ENCODE data around the gene ATP5F1A.

ATP5F1A gene

DNA sequence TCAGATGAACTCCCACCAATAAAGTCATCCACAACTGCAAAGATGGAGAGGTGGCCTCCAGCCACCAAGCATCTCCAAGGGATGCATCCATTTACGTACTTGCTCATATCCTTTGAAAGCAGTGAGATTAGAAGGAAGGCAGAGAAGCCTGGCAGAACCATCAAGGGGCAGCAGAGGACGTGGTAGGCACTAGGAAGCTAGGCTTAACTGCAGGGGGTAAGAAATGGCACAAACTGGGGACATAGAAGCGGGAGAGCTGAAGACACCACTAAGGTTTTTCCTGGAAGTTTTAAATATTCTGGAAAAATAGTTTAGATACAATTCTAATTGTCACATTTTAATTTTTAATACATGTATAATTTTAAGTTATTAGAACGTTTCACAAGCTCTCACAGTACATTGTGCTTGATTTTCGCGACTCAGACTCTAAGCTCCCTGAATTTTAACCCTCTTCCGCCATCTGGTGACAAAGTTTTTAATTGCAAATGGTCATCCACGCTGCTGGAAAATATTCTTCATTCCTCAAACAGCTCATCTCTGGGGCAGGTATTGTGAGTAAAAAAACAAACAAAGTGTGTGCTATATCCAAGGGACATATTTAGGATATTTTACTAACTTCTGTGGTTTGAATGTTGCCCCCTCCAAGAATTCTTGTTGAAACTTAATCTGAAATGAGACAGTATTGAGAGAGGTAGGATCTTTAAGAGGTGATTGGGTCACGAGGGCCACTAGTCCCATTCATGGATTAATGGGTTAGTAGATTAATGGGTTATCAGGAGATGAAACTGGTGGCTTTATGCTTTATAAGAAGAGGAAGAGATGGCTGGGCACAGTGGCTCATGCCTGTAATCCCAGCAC lies 24.4 kb downstream of the ATP5F1A start:
- DNase-seq (ENCODE audit: low read depth) = peak; percentile 72

DNA sequence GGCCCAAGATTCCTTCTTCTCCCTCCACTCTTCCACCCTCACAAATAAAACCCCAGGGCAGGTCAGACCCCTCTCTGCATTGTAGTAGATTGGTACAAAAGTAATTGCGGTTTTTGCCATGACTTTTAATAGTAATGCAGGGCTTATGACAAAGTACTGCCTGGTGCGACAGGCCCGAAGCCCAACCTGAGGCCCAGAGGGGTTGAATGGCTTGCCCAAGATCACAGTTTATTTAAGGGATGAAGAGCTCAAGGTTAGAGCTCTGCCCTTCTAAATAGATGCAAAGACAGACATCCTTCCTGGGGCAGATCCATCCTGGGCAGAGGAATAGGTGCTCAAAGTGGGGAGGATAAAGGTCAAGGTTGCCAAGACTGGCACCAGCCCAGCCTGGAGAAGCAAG lies 25.1 kb downstream of the ATP5F1A start:
- no peak for DNase-seq (ENCODE audit: low read depth)

DNA sequence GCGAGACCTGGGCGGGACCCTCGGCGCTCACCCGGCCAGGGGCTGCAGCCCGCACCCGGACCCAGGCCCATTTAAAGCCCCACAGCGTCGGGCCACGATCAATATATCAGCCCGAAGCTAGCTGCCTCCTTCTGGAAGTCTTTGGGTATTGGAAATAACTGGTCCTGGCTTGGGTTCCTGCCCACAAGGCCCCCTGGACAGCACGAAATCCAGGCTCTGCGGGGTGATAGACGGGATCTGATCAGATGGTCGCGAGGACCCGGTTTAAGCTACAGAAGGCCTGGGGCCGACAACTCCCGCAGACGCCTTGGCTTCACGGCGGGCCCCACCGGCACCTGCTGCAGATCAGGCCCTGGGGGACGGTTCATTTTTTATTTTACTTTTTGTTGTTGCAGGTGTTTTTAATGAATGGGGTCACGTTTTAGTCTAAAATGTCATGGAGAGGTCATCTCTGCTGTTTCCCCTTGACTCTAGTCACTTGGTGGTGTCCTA lies 25.7 kb downstream of the ATP5F1A start:
- no peak for DNase-seq (ENCODE audit: low read depth)

DNA sequence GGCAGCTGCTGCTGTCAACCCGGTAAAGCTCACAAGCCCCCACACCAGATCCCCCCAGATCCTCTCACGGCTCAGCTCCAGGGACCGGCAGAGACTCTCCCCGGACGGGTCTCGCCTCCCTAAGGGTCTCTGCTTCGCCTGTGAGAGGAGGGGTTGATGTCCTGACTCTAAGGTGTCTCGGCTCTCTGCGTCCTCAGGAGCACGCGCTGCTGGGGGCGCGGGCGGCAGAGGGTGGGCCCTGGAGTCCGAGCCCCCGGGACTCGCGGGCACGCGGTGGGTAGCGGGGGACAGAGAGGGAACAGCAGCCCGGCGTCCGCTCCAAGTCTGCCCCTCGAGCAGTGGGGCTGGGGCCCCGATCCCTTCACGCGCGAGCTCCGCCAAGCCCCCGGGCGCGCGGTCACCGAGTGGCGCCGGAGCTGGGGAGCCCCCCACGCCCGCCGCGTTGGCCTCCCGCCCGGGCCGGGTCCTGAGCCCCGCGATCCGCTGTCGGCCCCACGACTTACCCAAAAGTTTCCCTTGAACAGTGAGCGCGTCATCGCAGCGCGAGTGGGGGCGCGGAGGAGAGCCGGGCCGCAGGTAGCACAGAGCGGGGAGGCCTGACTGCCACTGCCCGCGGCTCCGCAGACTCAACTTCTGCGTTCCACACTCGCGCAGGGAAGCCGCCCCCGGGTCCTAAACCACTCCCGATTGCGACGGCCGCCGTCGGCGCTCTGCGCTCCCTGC lies 26.3 kb downstream of the ATP5F1A start, which contains the start of gene PSTPIP2:
PSTPIP2 (minus strand) TSS at position 608 of the 723 bp plus-strand sequence; CDS start at position 536, 72 bp downstream.
- peak; percentile 71 for DNase-seq (ENCODE audit: low read depth)

DNA sequence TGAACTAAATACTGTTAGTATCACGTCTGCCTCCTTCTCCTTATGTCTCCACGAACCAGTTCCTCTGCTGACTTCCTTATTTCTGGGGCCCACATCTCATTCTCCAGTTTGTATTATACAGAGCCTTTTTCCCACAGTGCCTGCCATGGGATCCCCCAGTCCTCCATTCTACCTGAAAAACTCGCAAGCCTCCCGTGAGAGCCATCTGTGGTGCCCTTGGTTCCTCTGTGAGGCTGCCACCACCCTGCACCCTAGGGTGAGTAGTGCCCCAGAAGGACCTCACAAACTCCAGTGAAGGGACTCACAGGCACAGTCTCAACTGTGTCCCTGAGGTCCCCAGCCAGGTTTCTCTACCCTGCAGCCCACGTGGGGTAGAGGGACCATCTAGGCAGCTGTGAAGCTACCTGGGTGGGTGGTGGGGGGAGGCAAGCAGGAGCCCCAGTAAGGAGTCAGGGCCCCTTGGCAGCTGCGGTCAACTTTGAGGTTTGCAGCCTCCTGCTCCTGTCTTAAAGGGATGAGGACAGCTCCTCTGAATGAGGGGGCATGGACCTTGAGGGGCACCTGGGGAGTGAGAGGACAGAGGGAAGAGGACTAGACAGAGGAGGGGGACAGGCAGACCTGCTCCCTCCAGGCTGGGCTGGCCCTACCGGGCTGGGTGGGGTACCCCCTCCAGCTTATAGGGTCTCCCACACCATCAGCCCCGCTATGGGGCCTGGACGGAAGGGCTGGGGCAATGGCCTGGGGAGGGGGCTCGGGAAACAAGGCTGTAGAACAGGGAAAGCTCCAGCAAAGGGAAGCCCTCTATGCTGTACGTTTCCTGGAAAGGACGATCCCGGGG lies 27.1 kb downstream of the ATP5F1A start:
- no peak for DNase-seq (ENCODE audit: low read depth)

DNA sequence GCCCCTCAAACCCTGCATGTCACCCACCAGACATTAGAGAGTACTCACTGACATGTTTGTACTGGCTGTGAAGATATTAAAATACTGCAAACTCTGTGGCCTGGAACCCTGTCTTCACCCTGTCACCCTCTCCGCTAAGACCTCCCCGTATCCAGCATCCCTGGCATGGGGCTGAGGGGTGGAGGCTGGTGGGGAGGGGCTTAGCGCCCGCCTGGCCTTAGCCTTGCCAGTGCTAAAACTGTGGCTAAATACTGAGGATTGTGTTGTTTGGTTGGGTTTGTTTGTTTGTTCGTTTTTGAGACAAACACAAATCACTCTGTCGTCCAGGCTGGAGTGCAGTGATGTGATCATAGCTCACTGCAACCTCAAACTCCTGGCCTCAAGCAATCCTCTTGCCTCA lies 27.9 kb downstream of the ATP5F1A start:
- no peak for DNase-seq (ENCODE audit: low read depth)

DNA sequence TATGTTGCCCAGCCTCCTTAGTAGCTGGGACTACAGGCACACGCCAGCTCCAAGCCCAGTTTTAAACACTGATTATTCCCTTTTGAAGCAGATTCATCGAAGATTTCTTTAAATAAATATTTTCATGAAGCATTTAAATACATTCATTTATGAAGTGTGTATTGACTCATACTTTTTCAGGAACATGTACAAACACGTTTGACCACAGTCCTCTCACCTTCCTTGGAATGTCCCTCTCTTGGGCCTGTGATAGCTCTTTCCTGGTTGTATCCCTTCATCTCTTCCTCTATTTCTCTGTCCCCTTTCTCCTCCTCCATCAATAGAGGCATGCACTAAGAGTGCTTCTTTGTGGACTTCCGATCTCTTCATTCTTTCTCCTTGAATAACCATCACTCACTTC lies 28.6 kb downstream of the ATP5F1A start:
- DNase-seq (ENCODE audit: low read depth) = peak; percentile 49

DNA sequence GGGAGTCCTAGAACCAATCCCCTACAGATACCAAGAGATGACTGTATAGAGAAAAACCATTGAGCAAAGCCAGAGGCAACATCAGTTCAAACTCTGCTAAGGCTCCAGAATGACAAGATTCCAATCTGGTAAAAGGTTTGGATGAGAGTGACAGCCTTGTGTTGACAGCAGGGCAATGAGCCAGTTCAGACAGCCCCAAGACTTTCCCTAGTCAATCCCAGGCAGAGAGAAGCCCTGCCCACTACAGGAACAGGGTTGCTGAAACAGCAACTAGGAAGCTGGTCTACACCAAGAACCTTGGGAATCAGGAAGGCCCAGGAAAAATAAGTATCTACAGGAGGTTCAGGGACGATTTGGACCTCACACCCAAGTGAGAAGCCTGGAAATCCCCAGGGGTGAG lies 29.3 kb downstream of the ATP5F1A start:
- DNase-seq (ENCODE audit: low read depth) = no peak

DNA sequence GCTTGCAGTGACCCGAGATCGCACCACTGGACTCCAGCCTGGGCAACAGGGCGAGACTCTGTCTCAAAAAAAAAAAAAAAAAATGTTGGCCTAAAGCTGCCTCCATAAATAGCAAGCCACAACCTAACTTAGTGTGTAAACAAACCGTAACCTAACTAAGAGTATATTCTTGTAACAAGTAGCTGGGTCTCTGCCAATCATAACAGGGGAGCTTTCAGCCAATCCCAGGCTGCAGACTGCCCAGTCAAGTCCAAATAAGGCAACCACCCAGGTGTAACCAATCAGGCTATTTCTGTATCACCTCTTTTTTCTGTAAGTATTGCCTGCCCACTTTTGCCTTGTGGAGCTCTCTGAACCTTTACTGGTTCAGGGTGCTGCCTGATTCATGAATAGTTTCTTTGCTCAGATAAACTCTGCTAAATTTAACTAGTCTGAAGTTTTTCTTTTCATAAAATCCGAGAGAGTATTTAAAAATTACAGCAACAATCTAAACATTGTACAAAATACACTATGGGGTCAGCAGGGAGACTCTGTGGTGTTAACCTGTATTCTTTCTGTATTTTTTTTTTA lies 30.6 kb downstream of the ATP5F1A start:
- peak; percentile 65 for DNase-seq (ENCODE audit: low read depth)

DNA sequence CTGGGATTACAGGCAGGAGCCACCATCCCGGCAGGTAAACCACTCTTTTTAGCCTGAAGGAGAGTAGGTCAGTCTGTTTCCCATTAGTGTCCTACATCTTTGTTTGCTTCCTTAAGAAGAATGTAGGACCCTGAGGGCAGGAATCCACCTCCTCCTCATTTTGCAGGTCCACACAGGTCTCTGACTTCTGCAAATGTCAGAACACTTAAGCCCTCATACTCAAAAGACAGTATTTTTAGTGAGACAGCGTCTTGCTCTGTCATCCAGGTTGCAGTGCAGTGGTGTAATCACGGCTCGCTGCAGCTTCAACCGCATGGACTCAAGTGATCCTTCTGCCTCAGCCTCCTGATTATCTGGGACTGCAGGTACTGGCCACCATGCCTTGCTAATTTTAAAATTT lies 35.3 kb downstream of the ATP5F1A start:
- DNase-seq (ENCODE audit: low read depth) = no peak

DNA sequence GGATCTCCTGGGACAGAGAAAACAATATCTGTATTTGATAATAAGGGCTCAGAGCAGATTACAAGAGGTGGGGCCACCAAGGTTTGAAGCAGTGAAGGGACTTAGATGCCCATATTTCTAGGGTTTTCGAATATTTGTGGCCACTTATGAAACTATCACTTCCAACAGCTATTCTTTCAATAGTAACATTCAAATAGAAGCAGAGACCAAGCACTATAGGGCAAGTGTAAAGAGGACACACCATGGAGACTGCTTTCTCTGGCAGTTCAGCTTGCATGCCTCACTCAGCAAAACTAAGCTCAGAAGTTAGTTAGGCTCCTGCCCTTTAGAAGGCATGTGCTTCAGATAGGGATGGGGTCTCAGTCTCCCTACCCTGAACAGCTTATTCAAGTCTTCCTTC lies 36.3 kb downstream of the ATP5F1A start:
- DNase-seq (ENCODE audit: low read depth) = no peak

DNA sequence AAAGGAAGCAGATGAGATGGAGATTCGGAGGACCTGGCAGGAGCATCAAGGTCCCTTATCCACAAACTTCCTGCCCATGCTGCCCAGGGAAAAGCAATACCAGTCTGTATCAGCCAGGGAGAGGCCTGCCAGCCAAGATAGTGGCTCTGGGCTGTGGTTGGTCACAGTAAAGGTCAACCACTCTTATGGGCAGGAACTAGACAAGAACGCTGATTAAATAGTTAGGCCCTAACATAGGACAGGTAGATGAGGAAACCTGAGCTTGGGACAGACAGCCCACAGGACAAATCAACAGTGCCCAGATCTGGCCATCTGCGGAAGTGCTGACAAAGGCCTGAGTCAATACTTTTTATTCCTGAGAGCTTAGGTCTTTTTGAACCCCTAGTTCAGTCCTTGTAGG lies 36.7 kb downstream of the ATP5F1A start:
- DNase-seq (ENCODE audit: low read depth) = no peak

DNA sequence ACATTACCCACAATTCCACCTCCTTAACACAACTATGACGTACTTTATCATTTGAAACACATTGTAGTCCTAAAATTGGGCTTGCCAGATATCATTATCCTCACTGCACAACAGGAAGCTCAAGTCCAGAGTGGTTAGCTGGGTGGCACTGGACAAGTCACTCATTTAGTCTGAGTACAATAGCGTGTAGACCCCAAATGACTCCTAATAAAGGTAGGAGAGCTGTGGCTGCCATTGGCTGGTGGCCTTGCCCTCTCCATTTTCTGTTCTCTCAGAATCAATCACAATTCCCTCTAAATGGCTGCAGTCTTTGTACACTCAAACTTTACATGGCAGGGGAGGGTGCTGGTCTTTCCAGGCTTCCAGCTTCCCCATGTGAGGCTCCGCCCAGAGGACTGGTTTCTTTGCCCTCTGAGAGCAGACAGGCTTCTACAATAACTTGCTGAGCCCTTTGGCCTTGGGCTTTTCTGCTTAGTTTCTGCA lies 37.7 kb downstream of the ATP5F1A start:
- no peak for DNase-seq (ENCODE audit: low read depth)

DNA sequence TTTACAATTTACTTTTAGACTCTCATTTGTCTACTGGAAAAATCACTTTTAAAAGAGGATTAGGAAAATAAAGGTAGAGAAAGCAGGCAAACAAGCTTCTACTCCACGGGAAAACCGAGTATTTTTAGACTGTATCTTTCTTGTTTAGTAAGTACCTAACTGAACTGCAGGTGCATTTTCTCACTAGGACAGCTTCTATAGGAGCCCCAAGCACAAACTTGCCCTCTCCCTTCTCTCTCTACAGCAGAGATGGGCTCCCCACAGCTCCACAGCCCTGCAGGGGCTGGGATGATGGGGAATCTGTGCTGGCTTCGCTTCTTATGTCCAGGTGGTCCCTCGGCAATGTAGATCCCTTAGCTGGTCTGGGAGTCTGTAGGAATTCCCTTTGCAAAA lies 42.3 kb downstream of the ATP5F1A start:
- no peak for DNase-seq (ENCODE audit: low read depth)

DNA sequence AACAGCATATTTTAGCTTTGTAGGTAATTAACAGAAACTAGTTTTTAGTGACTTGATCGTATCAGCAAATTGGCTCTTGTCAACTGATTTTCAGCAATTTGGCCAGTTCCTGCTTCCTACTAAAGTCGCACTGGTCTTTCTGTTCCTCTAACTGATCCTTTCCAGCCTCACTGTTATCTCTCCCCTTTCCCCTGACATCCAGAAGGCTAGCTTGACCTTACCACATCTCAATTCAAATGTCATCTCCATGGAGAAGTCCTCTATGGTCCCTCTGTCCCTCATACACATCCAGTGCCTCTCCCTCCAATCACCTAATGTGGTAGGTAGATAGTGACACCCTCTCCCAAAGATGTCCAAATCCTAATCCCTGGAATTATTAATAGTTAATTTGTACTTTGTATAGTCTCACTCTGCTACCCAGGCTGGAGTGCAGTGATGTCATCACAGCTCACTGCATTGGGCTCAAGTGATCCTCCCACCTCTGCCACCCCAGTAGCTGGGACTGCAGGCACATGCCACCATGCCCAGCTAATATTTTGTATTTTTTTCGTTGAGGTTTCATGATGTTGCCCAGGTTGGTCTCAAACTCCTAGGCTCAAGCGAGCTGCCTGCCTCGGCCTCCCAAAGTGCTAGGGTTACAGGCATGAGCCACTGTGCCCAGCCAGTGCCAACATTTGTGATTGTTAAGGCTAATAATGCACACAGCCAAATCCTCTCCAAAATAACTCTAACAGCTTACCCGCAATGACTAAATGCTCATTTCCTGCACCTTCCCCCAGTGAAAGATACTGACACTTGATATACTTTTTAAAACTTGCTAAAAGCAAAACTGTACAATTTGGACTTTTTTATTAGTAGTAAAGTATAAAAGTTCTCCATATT lies 42.9 kb downstream of the ATP5F1A start:
- DNase-seq (ENCODE audit: low read depth) = peak; percentile 24

DNA sequence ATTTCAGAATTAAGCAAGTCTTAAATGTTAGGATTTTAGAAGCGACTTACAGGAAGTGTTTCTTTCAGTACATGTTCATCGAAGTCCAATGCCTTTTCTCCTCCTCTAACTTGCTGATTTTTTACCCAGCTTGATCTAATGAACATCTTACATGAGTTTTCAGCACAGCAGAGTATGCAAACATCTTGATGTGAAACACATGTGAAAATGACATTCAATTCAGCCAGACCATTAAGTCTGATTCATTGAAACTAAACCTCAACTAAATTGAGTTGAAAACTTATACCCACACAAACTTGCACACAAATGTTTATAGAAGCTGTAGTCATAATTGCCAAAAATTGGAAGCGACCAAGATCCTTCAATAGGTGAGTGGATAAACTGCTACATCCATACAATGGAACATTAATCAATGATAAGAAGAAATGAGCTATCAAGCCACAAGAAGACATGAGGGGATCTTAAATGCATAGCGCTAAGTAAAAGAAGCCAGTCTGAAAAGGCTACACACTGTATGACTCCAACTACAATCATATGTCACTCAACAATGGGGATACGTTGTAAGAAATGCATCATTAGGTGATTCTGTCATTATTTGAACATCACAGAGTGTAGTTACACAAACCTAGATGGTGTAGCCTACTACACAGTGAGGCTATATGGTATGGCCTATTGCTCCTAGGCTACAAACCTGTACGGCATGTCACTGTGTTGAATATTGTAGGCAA lies 44.6 kb downstream of the ATP5F1A start:
- no peak for DNase-seq (ENCODE audit: low read depth)

DNA sequence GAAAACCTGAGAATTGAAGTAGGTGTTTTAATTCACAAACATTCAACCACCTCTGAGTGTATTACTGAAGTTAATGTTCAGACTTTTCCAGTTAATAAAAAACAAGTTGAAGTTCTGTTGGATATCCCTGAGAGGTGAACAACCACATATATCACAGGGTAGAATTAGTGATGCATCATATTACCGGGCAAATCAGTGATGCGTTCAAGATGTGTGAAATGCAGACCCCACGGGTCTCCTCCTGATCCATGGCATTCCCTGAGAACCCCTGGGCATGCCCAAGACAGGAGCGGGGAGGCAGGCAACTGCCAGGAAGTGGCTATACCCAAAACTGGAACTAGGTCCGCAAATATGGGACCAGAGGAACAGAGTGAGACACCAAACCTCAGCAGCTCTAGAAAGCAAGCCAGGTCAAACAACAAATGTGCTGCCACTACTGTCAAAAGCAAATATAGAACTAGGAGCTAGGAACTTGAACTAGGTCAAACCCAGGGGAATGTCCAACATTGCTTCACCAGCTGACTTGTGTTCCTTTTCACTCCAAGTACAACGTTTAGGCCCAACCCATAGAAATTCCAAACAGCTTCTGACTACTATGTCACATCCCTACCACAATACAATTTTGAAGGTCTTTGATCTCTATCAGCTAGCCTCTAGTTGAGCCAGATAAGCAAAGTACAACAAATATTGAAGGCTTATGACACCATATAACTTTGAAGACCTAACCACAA lies 46.2 kb downstream of the ATP5F1A start:
- DNase-seq (ENCODE audit: low read depth) = peak; percentile 99

DNA sequence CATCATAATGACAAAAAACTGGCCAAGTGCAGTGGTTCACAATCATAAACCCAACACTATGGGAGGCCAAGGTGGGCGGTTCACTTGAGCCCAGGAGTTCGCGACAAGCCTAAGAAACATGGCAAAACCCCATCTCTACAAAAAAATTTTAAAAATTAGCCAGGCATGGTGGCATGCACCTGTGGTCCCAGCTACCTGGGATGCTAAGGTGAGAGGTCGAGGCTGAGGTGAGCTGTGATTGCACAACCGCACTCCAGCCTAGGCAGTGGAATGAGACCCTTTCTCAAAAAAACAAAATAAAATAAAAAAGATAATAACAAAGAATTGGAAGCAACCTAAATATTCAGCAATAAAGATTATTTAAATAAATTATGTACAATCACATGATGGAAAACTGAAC lies 47.8 kb downstream of the ATP5F1A start:
- no peak for DNase-seq (ENCODE audit: low read depth)

DNA sequence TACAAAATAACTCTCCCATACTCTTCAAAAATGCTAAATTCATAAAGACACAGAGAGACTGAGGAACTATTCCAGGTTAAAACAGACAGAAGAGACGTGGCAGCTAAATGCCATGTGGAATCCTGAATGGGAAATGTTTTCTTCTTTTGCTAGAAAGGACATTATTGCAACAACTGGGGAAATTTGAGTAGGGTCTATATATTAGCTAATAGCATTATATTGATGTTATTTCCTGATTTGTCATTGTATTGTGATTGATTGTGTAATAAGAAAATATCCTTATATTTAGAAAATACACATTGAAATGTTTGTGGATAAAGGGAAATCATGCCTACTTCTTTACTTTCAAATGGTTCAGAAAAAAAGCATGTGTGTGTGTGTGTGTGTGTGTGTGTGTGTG lies 49.5 kb downstream of the ATP5F1A start:
- DNase-seq (ENCODE audit: low read depth) = no peak
